Tibial nerve (tissue), 4 donors: ENCODE results near the gene SPATA24. TPM values are rescaled to one million over a fixed set of nuclear protein-coding genes. Genes with fewer than 3 reads are reported as not detected.
"Not testable (repeated sequence)": the region's sequence is repeated elsewhere in the genome, so short reads cannot be mapped to it uniquely, and the experiment has no call there.

ENCODE experiments used
- DNase-seq, 2 donors: peaks; one replicate each; pipeline ENCODE4 v3.0.0-alpha.2; 2019; ENCODE audit warnings: low spot score in 2 of 2
- H3K27ac ChIP-seq, 4 donors: fragments of 200-600 bp; sonication (generic) in 3 of 4; one replicate each; pipeline ENCODE4 v1.5.1; 2017 to 2019; ENCODE audit warnings: mild to moderate bottlenecking in 1 of 4
- H3K27me3 ChIP-seq, 2 donors: fragments of 200-600 bp; sonication (generic) in 1 of 2; one replicate each; pipeline versions ENCODE4 v1.5.1 to v1.6.0; 2017 to 2019
- H3K36me3 ChIP-seq, 3 donors: fragments of 200-600 bp; sonication (generic); one replicate each; pipeline ENCODE4 v1.5.1; 2018 to 2019
- H3K4me1 ChIP-seq, 4 donors: fragments of 200-600 bp; sonication (generic) in 3 of 4; one replicate each; pipeline ENCODE4 v1.5.1; 2017 to 2019
- H3K4me3 ChIP-seq, 4 donors: fragments of 200-600 bp; sonication (generic) in 3 of 4; one replicate each; pipeline ENCODE4 v1.5.1; 2017 to 2019; ENCODE audit warnings: mild to moderate bottlenecking in 1 of 4, moderate library complexity in 1 of 4
- H3K9me3 ChIP-seq, 4 donors: fragments of 200-600 bp; sonication (generic) in 3 of 4; one replicate each; pipeline ENCODE4 v1.5.1; 2017 to 2019
- EP300 ChIP-seq, 2 donors: sonication (generic); formaldehyde crosslinking; IDR thresholded peaks; one replicate each; pipeline ENCODE4 v1.6.1; 2017; ENCODE audit warnings: antibody characterized with exemption in 2 of 2, mild to moderate bottlenecking in 1 of 2
- POLR2A ChIP-seq, 2 donors: fragments of 450-650 bp; IDR thresholded peaks; one replicate each; pipeline ENCODE4 v1.6.1; 2017; ENCODE audit warnings: antibody characterized with exemption in 2 of 2, mild to moderate bottlenecking in 2 of 2, moderate library complexity in 2 of 2
- WGBS, 2 donors: methylation state at CpG; one replicate each; pipeline ENCODE4 v1.1.5; 2018; 5-methylcytosine and 5-hydroxymethylcytosine counted together
- total RNA-seq, 4 donors: library from RNA; depleted of rRNA; stranded (reverse); fragments of >200 nt; gene quantifications; one replicate each; pipeline ENCODE4 v1.1.0, GENCODE V29; 2016
- TF ChIP-seq, protein P1 (sequence below), 5 experiments: fragments of 200-600 bp in 3 of 5; fragments of 450-650 bp in 2 of 5; sonication (generic) in 3 of 5; IDR thresholded peaks; one replicate each; pipeline ENCODE4 v1.5.1; 2016 to 2019; ENCODE audit warnings: antibody characterized with exemption in 5 of 5, mild to moderate bottlenecking in 3 of 5, moderate library complexity in 2 of 5

The SPATA24 gene
- total RNA-seq, 4 donors from 2014 or later = 1.9 to 7.2 TPM; not detected in 2

GRCh38 chr5:139413153-139413552 is 9.3 kb upstream of the SPATA24 start:
- Histone ChIP-seq H3K27me3 (no peaks in the 10 kb centered on the region), H3K4me3 (no peak overlapping the region), H3K9me3 (no peaks in the 10 kb centered on the region), H3K27ac (peak overlapping the region in 2 of 4 donors; percentile 81 to 83), H3K4me1 (peaks cover 0 to 36% (median 12%) of the 10 kb centered on the region in 4 donors), H3K36me3 (peaks cover 0 to 36% (median 0%) of the 10 kb centered on the region in 3 donors)
- TF ChIP-seq, protein P1, sequence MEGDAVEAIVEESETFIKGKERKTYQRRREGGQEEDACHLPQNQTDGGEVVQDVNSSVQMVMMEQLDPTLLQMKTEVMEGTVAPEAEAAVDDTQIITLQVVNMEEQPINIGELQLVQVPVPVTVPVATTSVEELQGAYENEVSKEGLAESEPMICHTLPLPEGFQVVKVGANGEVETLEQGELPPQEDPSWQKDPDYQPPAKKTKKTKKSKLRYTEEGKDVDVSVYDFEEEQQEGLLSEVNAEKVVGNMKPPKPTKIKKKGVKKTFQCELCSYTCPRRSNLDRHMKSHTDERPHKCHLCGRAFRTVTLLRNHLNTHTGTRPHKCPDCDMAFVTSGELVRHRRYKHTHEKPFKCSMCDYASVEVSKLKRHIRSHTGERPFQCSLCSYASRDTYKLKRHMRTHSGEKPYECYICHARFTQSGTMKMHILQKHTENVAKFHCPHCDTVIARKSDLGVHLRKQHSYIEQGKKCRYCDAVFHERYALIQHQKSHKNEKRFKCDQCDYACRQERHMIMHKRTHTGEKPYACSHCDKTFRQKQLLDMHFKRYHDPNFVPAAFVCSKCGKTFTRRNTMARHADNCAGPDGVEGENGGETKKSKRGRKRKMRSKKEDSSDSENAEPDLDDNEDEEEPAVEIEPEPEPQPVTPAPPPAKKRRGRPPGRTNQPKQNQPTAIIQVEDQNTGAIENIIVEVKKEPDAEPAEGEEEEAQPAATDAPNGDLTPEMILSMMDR (IDR thresholded peaks at IDR 0.05) = no peak
- 95 to 97% methylated on average over 6 of the region's 6 CpGs for WGBS, 2 donors
- DNase-seq = no peak

GRCh38 chr5:139410993-139411828 is 7.3 kb upstream of the SPATA24 start:
- Histone ChIP-seq H3K27ac (peak overlapping the region in 2 of 4 donors; percentile 32 to 35), H3K36me3 (peaks cover 0 to 24% (median 0%) of the 10 kb centered on the region in 3 donors), H3K4me3 (no peak overlapping the region), H3K27me3 (no peaks in the 10 kb centered on the region), H3K9me3 (no peaks in the 10 kb centered on the region), H3K4me1 (peaks cover 0 to 23% (median 10%) of the 10 kb centered on the region in 4 donors)
- TF ChIP-seq POLR2A (IDR thresholded peaks at IDR 0.05) (no peak), EP300 (IDR thresholded peaks at IDR 0.05) (no peak)
- TF ChIP-seq, protein P1 (IDR thresholded peaks at IDR 0.05) = no peak
- DNase-seq = no peak
- 71 to 81% methylated on average over 17 of the region's 17 CpGs for WGBS, 2 donors

DNA sequence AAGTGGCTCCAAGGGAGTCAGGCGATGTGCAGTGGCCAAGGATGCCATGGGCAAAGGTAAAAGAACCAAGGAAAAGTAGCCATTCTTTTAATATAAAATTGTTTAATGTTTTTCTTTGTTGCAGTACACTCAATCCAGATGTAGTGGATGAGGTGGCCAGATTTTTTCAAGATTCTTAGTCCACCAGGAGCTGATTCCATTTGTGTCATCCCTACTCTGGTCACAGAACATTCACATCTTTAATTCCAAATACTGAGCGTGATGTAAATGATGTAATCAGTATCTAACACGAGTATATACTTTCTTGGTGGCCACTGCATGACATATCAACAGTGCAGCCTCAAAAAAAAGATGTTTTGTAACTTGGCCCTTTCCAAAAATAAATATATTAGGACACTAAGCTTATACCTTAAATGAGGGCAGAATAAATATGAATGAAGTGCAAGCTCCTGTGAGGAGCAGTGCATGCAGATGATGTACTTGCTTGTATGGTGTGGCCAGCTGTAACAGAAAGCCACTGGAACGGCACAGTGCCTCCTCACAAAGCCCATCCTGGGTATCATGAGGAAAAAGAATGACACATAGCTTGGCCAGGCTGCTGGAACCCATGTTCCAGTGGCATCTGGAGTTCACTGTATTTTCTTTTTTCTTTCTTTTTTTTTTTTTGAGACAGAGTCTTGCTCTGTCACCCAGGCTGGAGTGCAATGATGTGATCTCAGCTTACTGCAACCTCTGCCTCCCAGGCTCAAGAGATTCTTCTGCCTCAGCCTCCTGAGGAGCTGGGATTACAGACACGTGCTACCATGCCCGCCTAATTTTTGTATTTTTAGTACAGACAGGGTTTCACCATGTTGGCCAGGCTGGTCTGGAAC is 6.5 kb upstream of the SPATA24 start:
- H3K27ac ChIP-seq = peak overlapping the region in 2 of 4 donors; percentile 32 to 35
- H3K36me3 ChIP-seq = peaks cover 0 to 24% (median 0%) of the 10 kb centered on the region in 3 donors
- no peak overlapping the region for H3K4me3 ChIP-seq
- no peak for DNase-seq
- peaks cover 0 to 15% (median 4%) of the 10 kb centered on the region in 4 donors for H3K4me1 ChIP-seq
- WGBS, 2 donors = 52 to 61% methylated on average over 6 of the region's 6 CpGs
- TF ChIP-seq POLR2A (IDR thresholded peaks at IDR 0.05) = no peak
- no peak for TF ChIP-seq EP300 (IDR thresholded peaks at IDR 0.05)
- TF ChIP-seq, protein P1 (IDR thresholded peaks at IDR 0.05) = no peak
- no peaks in the 10 kb centered on the region for H3K27me3 ChIP-seq
- H3K9me3 ChIP-seq = no peaks in the 10 kb centered on the region

DNA sequence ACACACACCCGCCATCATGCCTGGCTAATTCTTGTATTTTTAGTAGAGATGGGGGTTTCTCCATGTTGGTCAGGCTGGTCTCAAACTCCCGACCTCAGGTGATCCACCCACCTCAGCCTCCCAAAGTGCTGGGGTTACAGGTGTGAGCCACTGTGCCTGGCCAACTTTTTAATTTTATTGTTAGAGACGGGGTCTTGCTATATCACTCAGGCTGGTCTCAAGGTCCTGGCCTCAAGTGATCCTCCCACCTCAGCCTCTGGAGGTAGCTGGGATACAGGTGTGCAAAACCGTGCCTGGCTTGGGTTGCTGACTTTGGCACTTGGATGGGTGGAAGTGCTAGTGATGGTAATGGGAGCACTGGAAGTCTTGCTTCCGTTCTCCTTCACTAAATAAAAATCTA is 5.2 kb upstream of the SPATA24 start:
- not testable (repeated sequence) for H3K4me1 ChIP-seq, DNase-seq, H3K27me3 ChIP-seq, H3K27ac ChIP-seq, H3K9me3 ChIP-seq, H3K4me3 ChIP-seq
- H3K36me3 ChIP-seq = peaks cover 0 to 24% (median 0%) of the 10 kb centered on the region in 3 donors
- 85 to 89% methylated on average over 5 of the region's 5 CpGs for WGBS, 2 donors

- no peaks in the 10 kb centered on the region for H3K9me3 ChIP-seq
- no peak overlapping the region for H3K4me3 ChIP-seq
- H3K27me3 ChIP-seq = no peaks in the 10 kb centered on the region
- H3K27ac ChIP-seq = no peak overlapping the region
- DNase-seq = no peak
- H3K4me1 ChIP-seq = peaks cover 2 to 11% (median 8%) of the 10 kb centered on the region in 4 donors
- WGBS, 2 donors = 91% methylated on average over 7 of the region's 7 CpGs
- H3K36me3 ChIP-seq = peaks cover 0 to 18% (median 0%) of the 10 kb centered on the region in 3 donors
- TF ChIP-seq, protein P1 (IDR thresholded peaks at IDR 0.05) = no peak
- no peak for TF ChIP-seq POLR2A (IDR thresholded peaks at IDR 0.05)
- TF ChIP-seq EP300 (IDR thresholded peaks at IDR 0.05) = no peak
Observed at GRCh38 chr5:139408191-139408590, 4.3 kb upstream of the SPATA24 start.
